GM11168 (cell line): ENCODE measurements around the gene C3orf52.

Experiments
- in situ Hi-C: fragments of 300-500 bp; cut with MboI; formaldehyde crosslinking; loops from one replicate; pipeline ENCODE4 v1.12.0; 2022; ENCODE audit warnings: low sequenced_read_pairs; ENCODE audit not compliant: unreplicated experiment

C3orf52 gene

DNA sequence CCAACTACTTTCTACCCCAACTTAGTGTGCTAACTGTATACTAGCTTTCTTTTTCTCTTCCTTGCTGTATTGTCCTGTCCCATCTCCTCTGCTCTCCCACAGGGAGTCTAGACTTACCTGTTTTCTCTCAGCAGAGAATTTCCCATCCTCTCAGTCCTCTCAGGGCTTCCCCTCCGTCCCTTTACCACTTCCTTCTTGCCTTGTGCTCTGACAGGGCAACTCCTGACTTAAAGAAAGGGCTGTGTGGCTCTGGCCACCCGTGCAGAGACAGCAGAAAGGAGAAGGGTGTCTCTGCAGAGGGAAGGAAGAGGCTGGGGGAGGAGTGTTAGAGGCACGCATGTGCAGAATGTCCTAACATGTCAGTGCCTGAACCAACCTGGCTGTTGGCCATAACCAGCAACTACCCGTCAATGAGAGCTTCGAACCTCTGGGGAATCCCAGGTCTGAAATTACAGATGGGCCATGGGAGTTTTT is 46.8 kb downstream of the C3orf52 start, which contains the start of gene GCSAM:
Gene GCSAM (minus strand): TSS at position 274 of the 474 bp plus-strand sequence. CDS start 128 bp downstream, at position 146.
- in situ Hi-C loops: no loop called here

- in situ Hi-C loops: no loop called here
Measured at GRCh38 chr3:112133626-112134334, 47.6 kb downstream of the C3orf52 start.

GRCh38 chr3:112134335-112135124 is 48.3 kb downstream of the C3orf52 start:
- in situ Hi-C loops: loop anchor here (5.0 kb wide), 1 partner anchor 158 kb away; the partner anchor contains the start of gene SLC9C1

- in situ Hi-C loops: loop anchor here (5.0 kb wide), 1 partner anchor 156 kb away; the partner anchor contains the start of gene SLC9C1
Measured at GRCh38 chr3:112136046-112136445, 49.9 kb downstream of the C3orf52 start.

- in situ Hi-C loops: loop anchor here (5.0 kb wide), 1 partner anchor 155 kb away; the partner anchor contains the start of gene SLC9C1
Measured at GRCh38 chr3:112136959-112137693, 50.9 kb downstream of the C3orf52 start.

DNA sequence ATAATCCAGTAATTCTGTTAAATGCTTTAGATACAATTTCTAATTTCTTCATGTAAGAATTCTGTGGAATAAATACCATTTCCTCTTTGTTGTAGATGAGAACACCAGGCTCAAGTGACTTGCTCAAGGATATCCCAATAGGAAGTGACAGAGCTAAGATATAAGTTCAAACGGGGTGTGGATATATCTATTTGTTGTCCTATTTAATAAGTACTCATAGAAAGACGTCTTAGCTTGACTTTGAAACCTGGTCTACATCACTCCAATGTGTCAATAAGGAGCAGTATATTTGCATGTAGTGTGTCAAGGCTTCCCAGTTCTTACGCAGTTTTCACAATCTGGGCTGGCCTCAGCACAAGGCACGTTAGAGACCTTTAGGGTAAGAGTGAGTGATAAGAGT is 51.6 kb downstream of the C3orf52 start:
- in situ Hi-C loops: loop anchor here (5.0 kb wide), 1 partner anchor 155 kb away; the partner anchor contains the start of gene SLC9C1

DNA sequence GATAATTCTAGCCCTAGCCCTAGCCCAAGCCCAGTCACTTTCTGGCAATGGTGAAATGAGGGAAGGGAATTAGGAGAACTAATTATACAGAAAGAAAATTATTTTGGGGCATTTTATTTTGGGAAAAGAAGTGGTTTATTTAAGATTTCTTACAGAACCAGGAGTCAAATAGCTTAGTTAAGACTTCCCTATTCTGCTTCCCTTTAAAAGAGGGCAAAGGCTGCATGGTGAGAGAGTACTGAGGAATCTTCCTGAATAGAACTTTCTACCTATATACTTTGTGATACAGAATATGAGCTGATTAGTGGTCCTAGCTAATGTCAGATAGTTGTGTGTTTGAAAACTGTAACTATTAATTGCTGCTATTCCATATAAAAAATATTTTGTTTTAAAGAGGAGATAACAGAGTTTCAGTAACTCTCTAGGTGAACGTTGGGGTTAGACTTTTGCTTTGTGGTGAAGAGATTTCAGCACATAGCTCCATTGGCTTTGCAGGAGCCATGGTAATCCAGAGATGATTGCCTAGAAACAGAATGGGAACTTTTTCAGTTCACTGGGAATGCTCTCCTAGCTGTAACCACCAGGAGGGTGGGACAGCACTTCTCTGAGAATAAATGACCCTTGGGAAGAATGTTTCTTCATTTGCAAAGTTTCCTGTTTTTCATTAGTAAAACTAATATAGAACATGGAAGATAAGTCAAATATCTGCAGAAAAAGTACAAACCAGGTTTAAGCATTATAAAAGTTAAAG is 52.2 kb downstream of the C3orf52 start:
- in situ Hi-C loops: loop anchor here (5.0 kb wide), 1 partner anchor 154 kb away; the partner anchor contains the start of gene SLC9C1

DNA sequence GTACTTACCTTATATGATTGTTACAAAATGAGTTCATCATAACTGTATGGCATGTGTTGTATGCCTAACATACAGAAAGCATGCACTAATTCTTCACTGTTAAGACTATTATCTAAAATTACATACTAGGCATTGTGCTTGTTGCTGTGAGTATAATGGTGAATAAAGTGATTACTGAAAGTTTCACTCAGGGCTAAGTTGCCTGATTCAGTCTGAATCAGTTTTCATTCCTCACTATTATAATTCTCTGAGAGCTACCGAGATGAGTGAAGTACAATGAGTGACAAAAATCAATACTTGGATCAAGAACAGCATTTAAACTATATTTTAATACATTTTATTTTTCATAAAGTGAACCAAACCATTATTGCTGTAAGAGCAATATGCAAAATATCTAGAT is 54.4 kb downstream of the C3orf52 start:
- in situ Hi-C loops: no loop called here

DNA sequence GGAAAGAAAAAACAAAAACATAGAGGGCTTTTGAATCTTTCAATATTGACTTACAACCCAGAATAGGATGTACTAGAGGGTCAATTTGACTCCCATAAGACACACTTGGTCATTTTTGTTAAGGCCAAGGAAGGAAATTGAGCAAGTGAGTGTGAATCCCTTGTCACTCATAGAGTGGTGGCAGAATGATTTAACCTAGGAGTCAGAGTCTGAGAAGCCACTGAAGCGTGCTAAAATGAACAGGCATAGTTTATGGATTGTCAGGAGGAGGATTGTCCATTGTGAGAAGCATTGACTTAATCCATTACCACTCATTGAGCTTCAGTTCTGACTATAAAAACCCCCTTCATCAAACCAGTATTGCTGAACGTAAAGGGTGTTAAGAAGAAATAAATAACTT is 55.1 kb downstream of the C3orf52 start:
- in situ Hi-C loops: no loop called here

DNA sequence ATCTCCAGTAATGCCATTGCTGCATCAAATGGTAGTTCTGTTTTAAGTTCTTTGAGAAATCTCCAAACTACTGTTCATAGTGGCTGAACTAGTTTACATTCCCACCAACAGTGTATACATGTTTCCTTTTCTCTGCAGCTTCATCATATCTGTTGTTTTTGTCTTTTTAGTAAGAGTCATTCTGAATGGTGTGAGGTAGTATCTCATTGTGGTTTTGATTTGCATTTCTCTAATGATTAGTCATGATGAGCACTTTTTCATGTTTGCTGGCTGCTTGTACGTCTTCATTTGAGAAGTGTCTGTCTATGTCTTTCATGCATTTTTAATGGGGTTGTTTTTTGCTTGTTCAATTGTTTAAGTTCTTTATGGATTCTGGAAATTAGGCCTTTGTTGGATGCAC is 57.1 kb downstream of the C3orf52 start:
- in situ Hi-C loops: no loop called here

GRCh38 chr3:112143689-112144088 is 57.5 kb downstream of the C3orf52 start:
- in situ Hi-C loops: no loop called here

GRCh38 chr3:112149136-112149535 is 62.9 kb downstream of the C3orf52 start:
- in situ Hi-C loops: no loop called here

- in situ Hi-C loops: no loop called here
Measured at GRCh38 chr3:112167758-112168157, 81.6 kb downstream of the C3orf52 start.
